PC-3 (cell line): ENCODE measurements around the gene BBS4. TPM values are rescaled to one million over a fixed set of nuclear protein-coding genes. Genes with fewer than 3 reads are reported as not detected.
A peak's percentile ranks its signal among the peaks of the same experiment; 100 is the strongest.

Experiments used
- ATAC-seq: fragments of 200-7000 bp; cut with Tn5 transposase; 2 replicates; pipeline ENCODE4 v1.9.1; 2020; ENCODE audit warnings: mild to moderate bottlenecking, moderate library complexity
- BruUV-seq: library from RNA; stranded (reverse); fragments of 400-500 nt; replicated peaks from 2 replicates; lab custom pipeline; 2021; lab: Mats Ljungman, UMichigan
- CTCF ChIA-PET: fragments of 300-600 bp; sonication (Branson Sonifier 250); formaldehyde crosslinking; loops from one replicate; lab custom pipeline; 2022; ENCODE audit warnings: antibody characterized with exemption; lab: Charles Lee
- POLR2A ChIA-PET: fragments of 300-600 bp; sonication (Branson Sonifier 250); formaldehyde crosslinking; loops from one replicate; lab custom pipeline; 2022; ENCODE audit warnings: antibody characterized with exemption; ENCODE audit not compliant: unreplicated experiment; lab: Charles Lee
- DNase-seq: peaks from one replicate; pipeline ENCODE4 v3.0.0-alpha.2; 2015
- H2AFZ ChIP-seq: fragments of 300-600 bp; sonication (generic); 2 replicates; pipeline ENCODE4 v1.6.0; 2016; ENCODE audit warnings: antibody characterized with exemption, low read length
- H3F3A ChIP-seq: fragments of 300-600 bp; sonication (generic); one replicate; pipeline ENCODE4 v1.6.0; 2017; ENCODE audit warnings: antibody characterized with exemption, low read length, control low read depth, mild to moderate bottlenecking; ENCODE audit not compliant: unreplicated experiment
- H3K27ac ChIP-seq: fragments of 300-600 bp; sonication (generic); 2 replicates; pipeline ENCODE4 v1.5.1; 2016; ENCODE audit warnings: mild to moderate bottlenecking, low read length
- H3K27me3 ChIP-seq: fragments of 300-600 bp; sonication (generic); 2 replicates; pipeline ENCODE4 v1.6.1; 2016; ENCODE audit warnings: low read length, mixed read lengths
- H3K36me3 ChIP-seq: fragments of 300-600 bp; sonication (generic); 2 replicates; pipeline ENCODE4 v1.6.1; 2016; ENCODE audit warnings: low read depth, mixed run types, low read length, mixed read lengths
- H3K4me1 ChIP-seq: fragments of 300-600 bp; sonication (generic); 2 replicates; pipeline ENCODE4 v1.5.1; 2016; ENCODE audit warnings: low read length; ENCODE audit not compliant: insufficient read depth
- H3K4me2 ChIP-seq: fragments of 300-600 bp; sonication (generic); 2 replicates; pipeline ENCODE4 v1.6.0; 2016; ENCODE audit warnings: low read length
- H3K4me3 ChIP-seq: fragments of 300-600 bp; sonication (generic); 2 replicates; pipeline ENCODE4 v1.5.1; 2016; ENCODE audit warnings: mild to moderate bottlenecking, low read length, mixed read lengths
- H3K79me2 ChIP-seq: fragments of 300-600 bp; sonication (generic); 2 replicates; pipeline ENCODE4 v1.6.1; 2017; ENCODE audit warnings: low read length, mixed read lengths
- H3K9ac ChIP-seq: fragments of 300-600 bp; sonication (generic); 2 replicates; pipeline ENCODE4 v1.6.0; 2016; ENCODE audit warnings: mild to moderate bottlenecking, low read length
- H3K9me2 ChIP-seq: fragments of 300-600 bp; sonication (generic); replicated peaks from 2 replicates; pipeline ENCODE4 v1.6.1; 2016; ENCODE audit warnings: mixed run types, low read length, mixed read lengths
- H3K9me3 ChIP-seq: fragments of 300-600 bp; sonication (generic); 2 replicates; pipeline ENCODE4 v1.6.1; 2016; ENCODE audit warnings: low read length, mixed read lengths
- H4K20me1 ChIP-seq: fragments of 300-600 bp; sonication (generic); 2 replicates; pipeline ENCODE4 v1.6.1; 2016; ENCODE audit warnings: low read length, mixed read lengths
- CTCF ChIP-seq: fragments of 300-600 bp; sonication (generic); conservative IDR thresholded peaks from 2 replicates; pipeline ENCODE4 v1.5.1; 2017; ENCODE audit warnings: antibody characterized with exemption, low read depth, mild to moderate bottlenecking, low read length
- EZH2 ChIP-seq: fragments of 300-600 bp; sonication (generic); IDR thresholded peaks from one replicate; pipeline ENCODE4 v1.6.1; 2017; ENCODE audit warnings: antibody characterized with exemption, mild to moderate bottlenecking, low read length; ENCODE audit not compliant: unreplicated experiment
- EZH2phosphoT487 ChIP-seq: fragments of 300-600 bp; sonication (generic); IDR thresholded peaks from 2 replicates; pipeline ENCODE4 v1.6.1; 2018; ENCODE audit warnings: mild to moderate bottlenecking, antibody characterized with exemption, low read length, borderline replicate concordance
- intact Hi-C: fragments of 100-400 bp; cut with micrococcal nuclease; formaldehyde crosslinking; loops from 2 replicates; pipeline ENCODE4 v1.9.0; 2023
- total RNA-seq: library from RNA; depleted of rRNA; stranded (reverse); fragments of >200 nt; gene quantifications from 2 replicates; pipeline ENCODE4 v1.2.3, GENCODE V29; 2014

The BBS4 gene
- total RNA-seq, 1 experiment from 2014 or later: 18.7 TPM

GRCh38 chr15:72740219-72740618 is 54.2 kb downstream of the BBS4 start:
- DNase-seq (no peak), ATAC-seq (no peak)
- Histone ChIP-seq H3K27ac (no peak overlapping the region), H3K9me3 (no peaks in the 10 kb centered on the region), H4K20me1 (no peaks in the 10 kb centered on the region), H3F3A (no peaks in the 10 kb centered on the region), H3K9ac (no peak overlapping the region), H3K9me2 (no peaks in the 10 kb centered on the region), H3K4me3 (no peak overlapping the region), H3K4me1 (0 out of 2 replicates have a peak, but pooled peaks cover 5% of the 10 kb centered on the region), H3K36me3 (peaks cover 13% of the 10 kb centered on the region), H2AFZ (no peak overlapping the region), H3K79me2 (no peaks in the 10 kb centered on the region), H3K4me2 (no peak overlapping the region), H3K27me3 (no peaks in the 10 kb centered on the region)
- intact Hi-C loops: no loop called here
- TF ChIP-seq CTCF (no peak), EZH2phosphoT487 (no peak), EZH2 (no peak)
- no TSS peak for BruUV-seq
- ChIA-PET CTCF (no interaction called here), POLR2A (no interaction called here)

GRCh38 chr15:72749700-72750099 is 63.7 kb downstream of the BBS4 start:
- no peaks in the 10 kb centered on the region for H3K79me2 ChIP-seq
- intact Hi-C loops: no loop called here
- no peaks in the 10 kb centered on the region for H3K9me3 ChIP-seq
- no peaks in the 10 kb centered on the region for H3F3A ChIP-seq
- no peak overlapping the region for H3K9ac ChIP-seq
- ChIA-PET POLR2A (no interaction called here), CTCF (no interaction called here)
- no peak for TF ChIP-seq EZH2
- TF ChIP-seq EZH2phosphoT487: no peak
- TF ChIP-seq CTCF: no peak
- no peaks in the 10 kb centered on the region for H3K4me1 ChIP-seq
- H3K36me3 ChIP-seq: peaks cover 23% of the 10 kb centered on the region
- H3K4me2 ChIP-seq: no peak overlapping the region
- ATAC-seq (no peak), DNase-seq (no peak)
- H3K27ac ChIP-seq: no peak overlapping the region
- H3K4me3 ChIP-seq: no peak overlapping the region
- no peak overlapping the region for H2AFZ ChIP-seq
- no peaks in the 10 kb centered on the region for H3K9me2 ChIP-seq
- no peaks in the 10 kb centered on the region for H4K20me1 ChIP-seq
- no TSS peak for BruUV-seq
- no peaks in the 10 kb centered on the region for H3K27me3 ChIP-seq

- TF ChIP-seq CTCF (no peak), EZH2phosphoT487 (no peak), EZH2 (no peak)
- ChIA-PET CTCF (no interaction called here), POLR2A (no interaction called here)
- Histone ChIP-seq H3K9ac (no peak overlapping the region), H3K4me3 (no peak overlapping the region), H3K9me2 (no peaks in the 10 kb centered on the region), H3K9me3 (no peaks in the 10 kb centered on the region), H3K4me2 (no peak overlapping the region), H3F3A (no peaks in the 10 kb centered on the region), H3K36me3 (peaks cover 34% of the 10 kb centered on the region), H3K4me1 (no peaks in the 10 kb centered on the region), H3K79me2 (no peaks in the 10 kb centered on the region), H2AFZ (no peak overlapping the region), H4K20me1 (no peaks in the 10 kb centered on the region), H3K27ac (no peak overlapping the region), H3K27me3 (no peaks in the 10 kb centered on the region)
- ATAC-seq: no peak
- intact Hi-C loops: no loop called here
- TSS peak; percentile 25 for BruUV-seq
- DNase-seq: peak; percentile 6
These were observed 65.9 kb downstream of the BBS4 start for GRCh38 chr15:72751751-72752455.
